Common myeloid progenitor, CD34-positive (primary cell): ENCODE measurements around the gene OR4X2. TPM values are rescaled to one million over a fixed set of nuclear protein-coding genes. Genes with fewer than 3 reads are reported as not detected.
A peak's percentile ranks its signal among the peaks of the same experiment; 100 is the strongest.
"Not testable (repeated sequence)": the region's sequence is repeated elsewhere in the genome, so short reads cannot be mapped to it uniquely, and the experiment has no call there.

Source experiments
- CTCF ChIA-PET: fragments of 350-600 bp; sonication (Branson Sonifier 250); formaldehyde crosslinking; loops from one replicate; lab custom pipeline; 2021; ENCODE audit warnings: antibody characterized with exemption; lab: Charles Lee
- POLR2A ChIA-PET: fragments of 350-600 bp; sonication (Branson Sonifier 250); formaldehyde crosslinking; loops from one replicate; lab custom pipeline; 2021; ENCODE audit warnings: antibody characterized with exemption; lab: Charles Lee
- DNase-seq, 3 donors: peaks; one replicate each; pipeline versions ENCODE4 v3.0.0 to v3.0.0-alpha.2; 2013
- H3K27ac ChIP-seq, 2 experiments: 1 replicate in 1 of 2; 2 replicates in 1 of 2; pipeline ENCODE4 v1.7.0; 2013; ENCODE audit warnings: inconsistent platforms in 2 of 2, low read length in 2 of 2, mild to moderate bottlenecking in 2 of 2, low read depth in 1 of 2, moderate library complexity in 1 of 2; ENCODE audit not compliant: severe bottlenecking in 2 of 2, insufficient read depth in 1 of 2, poor library complexity in 1 of 2
- H3K27me3 ChIP-seq, 5 experiments: replicated peaks in 2 of 5; 1 replicate in 3 of 5; 2 replicates in 2 of 5; pipeline versions ENCODE4 v1.6.1 to v1.7.0; 2013; ENCODE audit warnings: low read length in 4 of 5, mild to moderate bottlenecking in 2 of 5, moderate library complexity in 2 of 5, inconsistent platforms in 1 of 5; ENCODE audit not compliant: insufficient read depth in 5 of 5, control insufficient read depth in 4 of 5
- H3K36me3 ChIP-seq, 4 experiments: 1 replicate in 2 of 4; 2 replicates in 2 of 4; pipeline versions ENCODE4 v1.6.1 to v1.7.0; 2013; ENCODE audit warnings: low read length in 3 of 4, control low read depth in 1 of 4, mild to moderate bottlenecking in 1 of 4; ENCODE audit not compliant: control insufficient read depth in 4 of 4, insufficient read depth in 4 of 4
- H3K4me1 ChIP-seq, 4 experiments: 1 replicate in 3 of 4; 2 replicates in 1 of 4; pipeline versions ENCODE4 v1.6.1 to v1.7.1; 2013; ENCODE audit warnings: low read length in 3 of 4, mild to moderate bottlenecking in 3 of 4, control low read depth in 1 of 4, inconsistent platforms in 1 of 4, moderate library complexity in 1 of 4; ENCODE audit not compliant: control insufficient read depth in 4 of 4, insufficient read depth in 4 of 4; ENCODE audit errors: control extremely low read depth in 1 of 4
- H3K4me3 ChIP-seq, 7 experiments: 1 replicate in 4 of 7; 2 replicates in 3 of 7; pipeline versions ENCODE4 v1.5.1 to v1.7.0; 2013; ENCODE audit warnings: mild to moderate bottlenecking in 7 of 7, low read length in 6 of 7, moderate library complexity in 6 of 7, inconsistent platforms in 2 of 7, low read depth in 2 of 7, control low read depth in 1 of 7; ENCODE audit not compliant: insufficient read depth in 4 of 7, control insufficient read depth in 1 of 7; ENCODE audit errors: extremely low read depth in 1 of 7
- H3K9me3 ChIP-seq, 5 experiments: 1 replicate in 4 of 5; 2 replicates in 1 of 5; pipeline versions ENCODE4 v1.6.1 to v1.7.1; 2013; ENCODE audit warnings: low read length in 4 of 5, mild to moderate bottlenecking in 2 of 5, inconsistent platforms in 1 of 5, low read depth in 1 of 5, moderate library complexity in 1 of 5; ENCODE audit not compliant: control insufficient read depth in 4 of 5, insufficient read depth in 2 of 5; ENCODE audit errors: control extremely low read depth in 1 of 5
- WGBS: methylation state at CpG from one replicate; pipeline ENCODE4 v1.1.5; 2013; ENCODE audit not compliant: insufficient coverage; 5-methylcytosine and 5-hydroxymethylcytosine counted together
- polyA plus RNA-seq: library from polyadenylated mRNA; unstranded; fragments of 120-200 nt; gene quantifications from one replicate; pipeline ENCODE4 v1.2.1, GENCODE V29; 2013

Gene OR4X2
- not detected for polyA plus RNA-seq

- CTCF ChIA-PET, result no interaction called here
- H3K27ac ChIP-seq, result no peak within 1 kb of the TSS
- POLR2A ChIA-PET, result no interaction called here
Observed at GRCh38 chr11:48244804-48245203, at the start of gene OR4X2. OR4X2 (plus strand) TSS chr11:48245104; CDS start chr11:48245104, 0 bp downstream.

GRCh38 chr11:48207881-48208280, 37.0 kb upstream of the OR4X2 start:
- CTCF ChIA-PET, result no interaction called here
- no peaks in the 10 kb centered on the region for H3K4me1 ChIP-seq
- no peaks in the 10 kb centered on the region for H3K36me3 ChIP-seq
- no peak overlapping the region for H3K27ac ChIP-seq
- peaks cover 0 to 2% (median 0%) of the 10 kb centered on the region in 5 experiments for H3K27me3 ChIP-seq
- H3K4me3 ChIP-seq, result no peak overlapping the region
- no peak for DNase-seq
- 100% methylated on average over 2 of the region's 2 CpGs for WGBS
- H3K9me3 ChIP-seq, result no peaks in the 10 kb centered on the region
- POLR2A ChIA-PET, result no interaction called here

More at GRCh38 chr11:48244804-48245203, at the start of gene OR4X2:
- Histone ChIP-seq H3K27me3 (no peaks in the 10 kb centered on the region), H3K4me3 (no peak within 1 kb of the TSS), H3K9me3 (peaks cover 0 to 1% (median 0%) of the 10 kb centered on the region in 5 experiments), H3K36me3 (no peaks in the 10 kb centered on the region), H3K4me1 (no peaks in the 10 kb centered on the region)
- DNase-seq, result no peak

- Histone ChIP-seq H3K9me3 (no peaks in the 10 kb centered on the region), H3K4me1 (no peaks in the 10 kb centered on the region), H3K4me3 (no peak overlapping the region), H3K27me3 (peaks cover 0 to 2% (median 0%) of the 10 kb centered on the region in 5 experiments), H3K36me3 (no peaks in the 10 kb centered on the region), H3K27ac (no peak overlapping the region)
- 25% methylated on average over 5 of the region's 7 CpGs for WGBS
- POLR2A ChIA-PET, result no interaction called here
- CTCF ChIA-PET, result no interaction called here
- DNase-seq, result peak in 2 of 3 donors; percentile 2 to 20
Observed at GRCh38 chr11:48210052-48210451, 34.9 kb upstream of the OR4X2 start.

GRCh38 chr11:48216510-48216909, 28.4 kb upstream of the OR4X2 start, which contains the start of gene OR4B1:
OR4B1 (plus strand) TSS chr11:48216810; CDS start chr11:48216810, 0 bp downstream.
- WGBS, result 94% methylated on average over 2 of the region's 2 CpGs
- Histone ChIP-seq H3K9me3 (no peaks in the 10 kb centered on the region), H3K36me3 (no peaks in the 10 kb centered on the region), H3K4me1 (no peaks in the 10 kb centered on the region), H3K27ac (no peak within 1 kb of the TSS), H3K27me3 (peaks cover 0 to 3% (median 0%) of the 10 kb centered on the region in 5 experiments), H3K4me3 (no peak within 1 kb of the TSS)
- POLR2A ChIA-PET, result no interaction called here
- CTCF ChIA-PET, result no interaction called here
- no peak for DNase-seq

GRCh38 chr11:48228761-48229160, 16.1 kb upstream of the OR4X2 start:
- WGBS, result 84% methylated on average over 12 of the region's 18 CpGs
- H3K27me3 ChIP-seq, result no peaks in the 10 kb centered on the region
- DNase-seq, result no peak
- no peaks in the 10 kb centered on the region for H3K36me3 ChIP-seq
- peaks cover 0 to 9% (median 0%) of the 10 kb centered on the region in 5 experiments for H3K9me3 ChIP-seq
- CTCF ChIA-PET, result no interaction called here
- POLR2A ChIA-PET, result no interaction called here
- no peak overlapping the region for H3K4me3 ChIP-seq
- no peak overlapping the region for H3K27ac ChIP-seq
- H3K4me1 ChIP-seq, result no peaks in the 10 kb centered on the region

GRCh38 chr11:48230057-48230456, 14.8 kb upstream of the OR4X2 start:
- DNase-seq, H3K36me3 ChIP-seq, H3K27ac ChIP-seq, CTCF ChIA-PET, H3K4me3 ChIP-seq, H3K4me1 ChIP-seq, POLR2A ChIA-PET, H3K9me3 ChIP-seq, H3K27me3 ChIP-seq: not testable (repeated sequence)
- WGBS, result 95% methylated on average over 7 of the region's 11 CpGs

GRCh38 chr11:48237727-48238126, 7.2 kb upstream of the OR4X2 start:
- Histone ChIP-seq H3K4me1 (no peaks in the 10 kb centered on the region), H3K4me3 (no peak overlapping the region), H3K36me3 (no peaks in the 10 kb centered on the region), H3K9me3 (no peaks in the 10 kb centered on the region), H3K27me3 (no peaks in the 10 kb centered on the region), H3K27ac (no peak overlapping the region)
- ChIA-PET POLR2A (no interaction called here), CTCF (no interaction called here)
- no peak for DNase-seq
- WGBS, result 58% methylated on average over 1 of the region's 3 CpGs
